GM23338 (cell line): ENCODE data around the gene MYO5B. TPM values are rescaled to one million over a fixed set of nuclear protein-coding genes. Genes with fewer than 3 reads are reported as not detected.

Experiments
- ATAC-seq: fragments of 200-7000 bp; cut with Tn5 transposase; 3 replicates; pipeline ENCODE4 v1.9.1; 2020
- DNase-seq: peaks from one replicate; pipeline ENCODE4 v3.0.0-alpha.2; 2015; ENCODE audit warnings: low spot score
- H2AFZ ChIP-seq: fragments of 200-600 bp; sonication (generic); 2 replicates; pipeline ENCODE4 v1.8.0; 2016; ENCODE audit warnings: antibody characterized with exemption, mild to moderate bottlenecking, moderate library complexity
- H3F3A ChIP-seq: fragments of 200-600 bp; sonication (generic); replicated peaks from 2 replicates; pipeline ENCODE4 v1.8.0; 2017; ENCODE audit warnings: antibody characterized with exemption, mixed run types, low read depth
- H3K27ac ChIP-seq: fragments of 200-600 bp; sonication (generic); 2 replicates; pipeline ENCODE4 v1.6.1; 2016; ENCODE audit warnings: low read depth
- H3K27me3 ChIP-seq: fragments of 200-600 bp; sonication (generic); 2 replicates; pipeline ENCODE4 v1.8.0; 2016; ENCODE audit warnings: mild to moderate bottlenecking, mixed run types, moderate library complexity; ENCODE audit not compliant: insufficient read depth
- H3K36me3 ChIP-seq: fragments of 200-600 bp; sonication (generic); 2 replicates; pipeline ENCODE4 v1.8.0; 2016; ENCODE audit warnings: mild to moderate bottlenecking; ENCODE audit not compliant: insufficient read depth
- H3K4me1 ChIP-seq: fragments of 200-600 bp; sonication (generic); 2 replicates; pipeline ENCODE4 v1.8.0; 2016; ENCODE audit warnings: mild to moderate bottlenecking, moderate library complexity; ENCODE audit not compliant: insufficient read depth
- H3K4me2 ChIP-seq: fragments of 200-600 bp; sonication (generic); 2 replicates; pipeline ENCODE4 v1.7.1; 2017; ENCODE audit warnings: mixed run types
- H3K4me3 ChIP-seq: fragments of 200-600 bp; sonication (generic); 2 replicates; pipeline ENCODE4 v1.6.1; 2016; ENCODE audit warnings: mixed run types
- H3K79me2 ChIP-seq: fragments of 200-600 bp; sonication (generic); replicated peaks from 2 replicates; pipeline ENCODE4 v1.8.0; 2017; ENCODE audit warnings: mild to moderate bottlenecking; ENCODE audit not compliant: insufficient read depth
- H3K9me2 ChIP-seq: fragments of 200-600 bp; sonication (generic); 2 replicates; pipeline ENCODE4 v1.8.0; 2017; ENCODE audit not compliant: insufficient read depth
- H4K20me1 ChIP-seq: fragments of 200-600 bp; sonication (generic); replicated peaks from 2 replicates; pipeline ENCODE4 v1.8.0; 2017; ENCODE audit warnings: mild to moderate bottlenecking; ENCODE audit not compliant: insufficient read depth
- H3K27ac Mint-ChIP-seq: 2 replicates; pipeline ENCODE4 v1.8.0; 2020; ENCODE audit warnings: inconsistent platforms, mild to moderate bottlenecking, moderate library complexity, mixed read lengths
- H3K27me3 Mint-ChIP-seq: 3 replicates; pipeline ENCODE4 v1.8.0; 2022; ENCODE audit warnings: low read depth, mild to moderate bottlenecking, moderate library complexity, mixed read lengths, inconsistent platforms; ENCODE audit not compliant: insufficient read depth, poor library complexity
- H3K36me3 Mint-ChIP-seq: 3 replicates; pipeline ENCODE4 v1.8.0; 2021; ENCODE audit warnings: low read depth, mild to moderate bottlenecking, inconsistent platforms, moderate library complexity, mixed read lengths
- H3K4me1 Mint-ChIP-seq: 3 replicates; pipeline ENCODE4 v1.8.0; 2020; ENCODE audit warnings: mild to moderate bottlenecking, inconsistent platforms, mixed read lengths
- H3K4me3 Mint-ChIP-seq: 3 replicates; pipeline ENCODE4 v1.8.0; 2021; ENCODE audit warnings: moderate library complexity, mild to moderate bottlenecking, inconsistent platforms, mixed read lengths
- H3K9me3 Mint-ChIP-seq: 3 replicates; pipeline ENCODE4 v1.8.0; 2020; ENCODE audit warnings: moderate library complexity, mild to moderate bottlenecking, inconsistent platforms, mixed read lengths
- EZH2 ChIP-seq: fragments of 200-600 bp; sonication (generic); IDR thresholded peaks from one replicate; pipeline ENCODE4 v1.8.0; 2017; ENCODE audit warnings: antibody characterized with exemption, mild to moderate bottlenecking, low read depth; ENCODE audit not compliant: unreplicated experiment
- EZH2phosphoT487 ChIP-seq: fragments of 200-600 bp; sonication (generic); IDR thresholded peaks from one replicate; pipeline ENCODE4 v1.8.1; 2018; ENCODE audit warnings: antibody characterized with exemption; ENCODE audit not compliant: unreplicated experiment
- JUNB ChIP-seq: IDR thresholded peaks from one replicate; pipeline ENCODE4 v1.6.1; 2016; ENCODE audit warnings: antibody characterized with exemption; ENCODE audit not compliant: unreplicated experiment
- NANOG ChIP-seq: IDR thresholded peaks from 2 replicates; pipeline ENCODE4 v1.6.1; 2016; ENCODE audit warnings: antibody characterized with exemption, borderline replicate concordance
- POLR2AphosphoS5 ChIP-seq: IDR thresholded peaks from 2 replicates; pipeline ENCODE4 v1.6.1; 2016; ENCODE audit warnings: antibody characterized with exemption, low read depth
- REST ChIP-seq: IDR thresholded peaks from one replicate; pipeline ENCODE4 v1.6.1; 2018; ENCODE audit warnings: antibody characterized with exemption; ENCODE audit not compliant: unreplicated experiment
- STAT1 ChIP-seq: IDR thresholded peaks from one replicate; pipeline ENCODE4 v1.6.1; 2016; ENCODE audit warnings: antibody characterized with exemption; ENCODE audit not compliant: unreplicated experiment
- ZNF114 ChIP-seq: fragments of 250-450 bp; sonication (Bioruptor Pico); IDR thresholded peaks from 2 replicates; pipeline ENCODE4 v1.5.0; 2020; ENCODE audit warnings: mild to moderate bottlenecking, moderate library complexity
- ZNF331 ChIP-seq: fragments of 250-450 bp; sonication (Bioruptor Pico); IDR thresholded peaks from 2 replicates; pipeline ENCODE4 v1.5.0; 2020; ENCODE audit warnings: low read depth, mild to moderate bottlenecking, moderate library complexity
- ZNF462 ChIP-seq: fragments of 250-450 bp; sonication (Bioruptor Pico); IDR thresholded peaks from 2 replicates; pipeline ENCODE4 v1.5.0; 2020; ENCODE audit warnings: mild to moderate bottlenecking, moderate library complexity
- polyA plus RNA-seq: library from polyadenylated mRNA; unstranded; fragments of >200 nt; fragmentation: Nextera tagmentation; extraction: Ambion mirVana; gene quantifications from 2 replicates; pipeline ENCODE4 v1.2.1, GENCODE V29; 2016
- total RNA-seq: library from RNA; depleted of rRNA; stranded (reverse); fragments of >200 nt; shearing (Covaris generic); gene quantifications from 2 replicates; pipeline ENCODE4 v1.2.3, GENCODE V29; 2014

Gene MYO5B
- total and polyA plus RNA-seq, 2 experiments from 2014 or later: 3.2 to 19.1 TPM

GRCh38 chr18:49876536-49876935, 318.4 kb downstream of the MYO5B start (continued):
- no peak for TF ChIP-seq REST
- TF ChIP-seq STAT1: no peak

- Histone ChIP-seq H3K79me2 (no peaks in the 10 kb centered on the region), H2AFZ (no peak overlapping the region), H3K4me3 (no peak overlapping the region), H4K20me1 (no peaks in the 10 kb centered on the region), H3K27me3 (no peaks in the 10 kb centered on the region), H3K36me3 (no peaks in the 10 kb centered on the region), H3K4me2 (no peak overlapping the region), H3K4me1 (no peaks in the 10 kb centered on the region), H3K27ac (no peak overlapping the region), H3K9me2 (no peaks in the 10 kb centered on the region), H3F3A (no peaks in the 10 kb centered on the region)
- DNase-seq (no peak), ATAC-seq (no peak)
- no peak overlapping the region for H3K4me3 Mint-ChIP-seq
- no peak overlapping the region for H3K27ac Mint-ChIP-seq
- peaks cover 5% of the 10 kb centered on the region for H3K4me1 Mint-ChIP-seq
- H3K36me3 Mint-ChIP-seq: no peaks in the 10 kb centered on the region
- peaks cover 3% of the 10 kb centered on the region for H3K27me3 Mint-ChIP-seq
- no peaks in the 10 kb centered on the region for H3K9me3 Mint-ChIP-seq
- TF ChIP-seq EZH2: no peak
- no peak for TF ChIP-seq JUNB
- TF ChIP-seq ZNF114: no peak
- TF ChIP-seq ZNF331 (CRISPR knock-in tag): no peak
- TF ChIP-seq EZH2phosphoT487: no peak
- no peak for TF ChIP-seq REST
- no peak for TF ChIP-seq ZNF462 (CRISPR knock-in tag)
- no peak for TF ChIP-seq STAT1
- TF ChIP-seq NANOG: no peak
- TF ChIP-seq POLR2AphosphoS5: no peak
These were observed 319.2 kb downstream of the MYO5B start for GRCh38 chr18:49875783-49876182.
